IMR-90 (cell line): Measurements from ENCODE around the gene ARL6. TPM values are rescaled to one million over a fixed set of nuclear protein-coding genes. Genes with fewer than 3 reads are reported as not detected.

ENCODE experiments used
- ATAC-seq: fragments of 200-7000 bp; cut with Tn5 transposase; 2 replicates; pipeline ENCODE4 v1.9.1; 2020; ENCODE audit warnings: low read depth, mild to moderate bottlenecking, moderate library complexity
- BruUV-seq: library from RNA; stranded (reverse); fragments of 400-500 nt; replicated peaks from 2 replicates; lab custom pipeline; 2021; lab: Mats Ljungman, UMichigan
- CTCF ChIA-PET: fragments of 300-600 bp; formaldehyde crosslinking; extraction: SDS; loops from one replicate; lab custom pipeline; 2021; ENCODE audit warnings: antibody characterized with exemption; lab: Yijun Ruan, JAX
- POLR2A ChIA-PET: fragments of 300-600 bp; sonication (Branson Sonifier 250); formaldehyde crosslinking; loops from one replicate; lab custom pipeline; 2022; ENCODE audit warnings: antibody characterized with exemption; ENCODE audit not compliant: unreplicated experiment; lab: Charles Lee
- DNase-seq: peaks from one replicate; pipeline ENCODE4 v3.0.0; 2013
- H2AFZ ChIP-seq: replicated peaks from 2 replicates; pipeline ENCODE3; 2013; ENCODE audit warnings: low read length, mild to moderate bottlenecking; ENCODE audit not compliant: poor library complexity
- H2AK5ac ChIP-seq: 2 replicates; pipeline ENCODE4 v1.6.1; 2013; ENCODE audit warnings: low read depth, low read length, inconsistent platforms
- H2AK9ac ChIP-seq: replicated peaks from 2 replicates; pipeline ENCODE3; 2013; ENCODE audit warnings: mild to moderate bottlenecking, low read depth, low read length, moderate library complexity; ENCODE audit not compliant: poor library complexity
- H2BK120ac ChIP-seq: 2 replicates; pipeline ENCODE4 v1.6.1; 2013; ENCODE audit warnings: low read depth, low read length, inconsistent platforms
- H2BK15ac ChIP-seq: 3 replicates; pipeline ENCODE4 v1.6.1; 2013; ENCODE audit warnings: low read depth, low read length, inconsistent platforms
- H2BK20ac ChIP-seq: 2 replicates; pipeline ENCODE4 v1.6.1; 2013; ENCODE audit warnings: low read depth, mild to moderate bottlenecking, inconsistent platforms, low read length, moderate library complexity
- H2BK5ac ChIP-seq: 2 replicates; pipeline ENCODE4 v1.6.1; 2013; ENCODE audit warnings: mild to moderate bottlenecking, low read depth, low read length, inconsistent platforms; ENCODE audit not compliant: poor library complexity, severe bottlenecking
- H3K14ac ChIP-seq: replicated peaks from 2 replicates; pipeline ENCODE4 v1.6.1; 2013; ENCODE audit warnings: low read depth, low read length, inconsistent platforms
- H3K18ac ChIP-seq: 2 replicates; pipeline ENCODE4 v1.6.1; 2013; ENCODE audit warnings: low read depth, low read length, control low read depth
- H3K23ac ChIP-seq: 2 replicates; pipeline ENCODE4 v1.6.1; 2013; ENCODE audit warnings: low read depth, low read length, inconsistent platforms
- H3K27ac ChIP-seq: 2 replicates; pipeline ENCODE4 v1.5.1; 2013; ENCODE audit warnings: mild to moderate bottlenecking, control low read depth, low read length; ENCODE audit not compliant: insufficient read depth
- H3K27me3 ChIP-seq: 2 replicates; pipeline ENCODE4 v1.6.1; 2013; ENCODE audit warnings: low read length; ENCODE audit not compliant: control insufficient read depth, insufficient read depth
- H3K36me3 ChIP-seq: 2 replicates; pipeline ENCODE4 v1.6.1; 2013; ENCODE audit warnings: low read length, mixed read lengths; ENCODE audit not compliant: control insufficient read depth, insufficient read depth
- H3K4ac ChIP-seq: 2 replicates; pipeline ENCODE4 v1.6.1; 2013; ENCODE audit warnings: low read depth, low read length, inconsistent platforms
- H3K4me1 ChIP-seq: 2 replicates; pipeline ENCODE4 v1.6.1; 2013; ENCODE audit warnings: low read length, mixed read lengths; ENCODE audit not compliant: control insufficient read depth, insufficient read depth
- H3K4me2 ChIP-seq: 2 replicates; pipeline ENCODE4 v1.6.1; 2013; ENCODE audit warnings: low read depth, mild to moderate bottlenecking, control low read depth, low read length, moderate library complexity
- H3K4me3 ChIP-seq: 2 replicates; pipeline ENCODE4 v1.5.1; 2013; ENCODE audit warnings: low read depth, mild to moderate bottlenecking, control low read depth, low read length, moderate library complexity; ENCODE audit not compliant: insufficient read depth
- H3K56ac ChIP-seq: 2 replicates; pipeline ENCODE4 v1.6.1; 2013; ENCODE audit warnings: low read length, inconsistent platforms; ENCODE audit not compliant: insufficient read depth; ENCODE audit errors: extremely low read depth
- H3K79me1 ChIP-seq, 2 experiments: 2 replicates each; pipeline ENCODE4 v1.6.1; 2013; ENCODE audit warnings: low read length in 2 of 2, inconsistent platforms in 1 of 2, low read depth in 1 of 2
- H3K9ac ChIP-seq: 2 replicates; pipeline ENCODE4 v1.6.1; 2013; ENCODE audit warnings: low read depth, low read length, control low read depth
- H3K9me1 ChIP-seq: 2 replicates; pipeline ENCODE4 v1.6.1; 2013; ENCODE audit warnings: low read length, inconsistent platforms; ENCODE audit not compliant: insufficient read depth
- H3K9me3 ChIP-seq: 2 replicates; pipeline ENCODE4 v1.6.1; 2013; ENCODE audit warnings: low read length; ENCODE audit not compliant: control insufficient read depth, insufficient read depth
- H4K20me1 ChIP-seq: 2 replicates; pipeline ENCODE4 v1.6.1; 2013; ENCODE audit warnings: low read length, inconsistent platforms; ENCODE audit not compliant: insufficient read depth
- H4K5ac ChIP-seq: 2 replicates; pipeline ENCODE4 v1.6.1; 2013; ENCODE audit warnings: mild to moderate bottlenecking, low read depth, low read length, control low read depth
- H4K8ac ChIP-seq, 2 experiments: 2 replicates each; pipeline ENCODE4 v1.6.1; 2013; ENCODE audit warnings: low read depth in 2 of 2, low read length in 2 of 2, control low read depth in 1 of 2, inconsistent platforms in 1 of 2
- H4K91ac ChIP-seq: 2 replicates; pipeline ENCODE4 v1.6.1; 2013; ENCODE audit warnings: low read depth, low read length, inconsistent platforms; ENCODE audit not compliant: insufficient read depth
- BHLHE40 ChIP-seq: fragments of 150-350 bp; IDR thresholded peaks from 2 replicates; pipeline ENCODE4 v1.6.1; 2016; ENCODE audit warnings: mild to moderate bottlenecking, low read depth, low read length
- CEBPB ChIP-seq: IDR thresholded peaks from 2 replicates; pipeline ENCODE4 v1.6.1; 2012; ENCODE audit warnings: low read depth, low read length, improper control_type of control experiment
- CHD1 ChIP-seq: IDR thresholded peaks from 2 replicates; pipeline ENCODE4 v1.6.1; 2012; ENCODE audit warnings: low read depth, low read length, improper control_type of control experiment
- FOS ChIP-seq: fragments of 150-350 bp; IDR thresholded peaks from 2 replicates; pipeline ENCODE4 v1.6.1; 2016; ENCODE audit warnings: low read depth, low read length
- MAFK ChIP-seq: IDR thresholded peaks from 2 replicates; pipeline ENCODE4 v1.6.1; 2012; ENCODE audit warnings: low read depth, low read length, improper control_type of control experiment
- NFE2L2 ChIP-seq: fragments of 150-350 bp; IDR thresholded peaks from 2 replicates; pipeline ENCODE4 v1.6.1; 2016; ENCODE audit warnings: low read depth, mild to moderate bottlenecking, low read length
- POLR2A ChIP-seq: IDR thresholded peaks from 2 replicates; pipeline ENCODE4 v1.6.1; 2012; ENCODE audit warnings: mild to moderate bottlenecking, low read depth, low read length
- RAD21 ChIP-seq: IDR thresholded peaks from 2 replicates; pipeline ENCODE4 v1.6.1; 2012; ENCODE audit warnings: low read length, improper control_type of control experiment
- RCOR1 ChIP-seq: IDR thresholded peaks from 2 replicates; pipeline ENCODE4 v1.6.1; 2012; ENCODE audit warnings: mild to moderate bottlenecking, low read length, improper control_type of control experiment; ENCODE audit not compliant: insufficient replicate concordance
- SMC3 ChIP-seq: fragments of 150-350 bp; IDR thresholded peaks from 2 replicates; pipeline ENCODE4 v1.6.1; 2016; ENCODE audit warnings: low read depth, mild to moderate bottlenecking, antibody characterized with exemption, low read length, moderate library complexity
- WGBS, 2 experiments: methylation state at CpG; one replicate each; pipeline versions ENCODE4 v1.1.5 to v1.1.7; 2013; ENCODE audit warnings: missing lambda C conversion rate in 2 of 2; ENCODE audit not compliant: insufficient read length in 1 of 2; ENCODE audit errors: extremely low coverage in 2 of 2; 5-methylcytosine and 5-hydroxymethylcytosine counted together
- dilution Hi-C: fragments of 300-500 bp; cut with HindIII; formaldehyde crosslinking; loops from one replicate; pipeline ENCODE4 v1.14.3; 2018; ENCODE audit warnings: low sequenced_read_pairs; ENCODE audit not compliant: unreplicated experiment
- in situ Hi-C: fragments of 300-500 bp; cut with MboI; formaldehyde crosslinking; loops from 3 replicates; pipeline ENCODE4 v1.14.3; 2019; ENCODE audit warnings: low sequenced_read_pairs, inconsistent platforms, mixed read lengths
- intact Hi-C: fragments of 100-400 bp; cut with micrococcal nuclease; formaldehyde crosslinking; loops from 2 replicates; pipeline ENCODE4 v1.10.0; 2022
- polyA plus RNA-seq, 3 experiments: library from polyadenylated mRNA; depleted of rRNA; stranded (reverse); fragments of >200 nt; gene quantifications; 2 replicates each; pipeline ENCODE4 v1.2.3, GENCODE V29; 2012; ENCODE audit warnings: low replicate concordance in 1 of 3
- total RNA-seq: library from RNA; depleted of rRNA; stranded (reverse); fragments of >200 nt; gene quantifications from 2 replicates; pipeline ENCODE4 v1.2.3, GENCODE V29; 2012
- TF ChIP-seq, protein P1 (sequence below): fragments of 150-350 bp; IDR thresholded peaks from 2 replicates; pipeline ENCODE4 v1.6.1; 2017; ENCODE audit warnings: mild to moderate bottlenecking, antibody characterized with exemption, low read length, low read depth
- TF ChIP-seq, protein P2 (sequence below): fragments of 150-350 bp; IDR thresholded peaks from 2 replicates; pipeline ENCODE4 v1.6.1; 2016; ENCODE audit warnings: low read depth, mild to moderate bottlenecking, low read length, moderate library complexity, borderline replicate concordance

Gene ARL6
- total and polyA plus RNA-seq, 2 of the 4 experiments (the other 2 are of a cell fraction): 3.1 to 3.4 TPM

DNA sequence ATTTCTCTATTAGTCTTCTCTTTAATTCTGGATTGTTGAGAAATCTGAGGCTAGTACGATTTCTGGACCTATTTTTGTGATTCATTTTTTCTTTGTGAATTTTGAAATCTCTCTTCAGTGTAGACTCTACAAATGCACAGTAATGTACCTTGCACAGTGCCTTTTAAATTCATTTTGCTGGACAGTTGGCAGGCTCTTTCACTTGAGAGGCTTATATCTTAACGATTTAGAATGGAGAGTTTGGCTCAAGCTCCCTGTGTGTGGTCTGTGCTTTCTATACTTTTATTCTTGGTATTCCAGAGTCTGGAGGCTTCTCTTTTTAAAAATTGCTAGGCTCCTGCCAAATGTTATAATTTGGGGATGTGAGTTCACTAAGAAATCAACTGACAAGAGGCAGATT lies 66.1 kb downstream of the ARL6 start:
- no peak overlapping the region for H3K14ac ChIP-seq
- no peak overlapping the region for H3K18ac ChIP-seq
- no peak overlapping the region for H2BK15ac ChIP-seq
- H3K9ac ChIP-seq: no peak overlapping the region
- POLR2A ChIA-PET: no interaction called here
- H3K79me1 ChIP-seq: peaks cover 1 to 28% of the 10 kb centered on the region in 2 experiments; a peak in 3 of 4 replicates
- no peak overlapping the region for H3K27ac ChIP-seq
- ATAC-seq (no peak), DNase-seq (no peak)
- H3K23ac ChIP-seq: no peak overlapping the region
- H3K4me1 ChIP-seq: 0 out of 2 replicates have a peak, but pooled peaks cover 2% of the 10 kb centered on the region
- CTCF ChIA-PET: no interaction called here
- no peaks in the 10 kb centered on the region for H3K27me3 ChIP-seq
- no peak overlapping the region for H3K4me3 ChIP-seq
- no peak overlapping the region for H2BK20ac ChIP-seq
- dilution Hi-C loops (no loop called here), intact Hi-C loops (no loop called here), in situ Hi-C loops (no loop called here)
- H3K56ac ChIP-seq: no peak overlapping the region
- no CpG with 5 or more reads among the region's 2 CpGs for WGBS, 2 experiments
- H3K36me3 ChIP-seq: no peaks in the 10 kb centered on the region
- H3K4me2 ChIP-seq: no peak overlapping the region
- H2AK9ac ChIP-seq: no peak overlapping the region
- H3K9me3 ChIP-seq: no peaks in the 10 kb centered on the region
- BruUV-seq: no TSS peak
- H4K5ac ChIP-seq: no peak overlapping the region
- H2AK5ac ChIP-seq: no peak overlapping the region
- no peak overlapping the region for H4K91ac ChIP-seq
- no peaks in the 10 kb centered on the region for H4K20me1 ChIP-seq
- 0 out of 2 replicates have a peak, but pooled peaks cover 3% of the 10 kb centered on the region for H3K9me1 ChIP-seq
- H4K8ac ChIP-seq: no peak overlapping the region
- TF ChIP-seq, protein P1, sequence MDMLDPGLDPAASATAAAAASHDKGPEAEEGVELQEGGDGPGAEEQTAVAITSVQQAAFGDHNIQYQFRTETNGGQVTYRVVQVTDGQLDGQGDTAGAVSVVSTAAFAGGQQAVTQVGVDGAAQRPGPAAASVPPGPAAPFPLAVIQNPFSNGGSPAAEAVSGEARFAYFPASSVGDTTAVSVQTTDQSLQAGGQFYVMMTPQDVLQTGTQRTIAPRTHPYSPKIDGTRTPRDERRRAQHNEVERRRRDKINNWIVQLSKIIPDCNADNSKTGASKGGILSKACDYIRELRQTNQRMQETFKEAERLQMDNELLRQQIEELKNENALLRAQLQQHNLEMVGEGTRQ: no peak
- TF ChIP-seq FOS: no peak
- no peak for TF ChIP-seq BHLHE40
- TF ChIP-seq RAD21: no peak
- no peak for TF ChIP-seq MAFK
- TF ChIP-seq NFE2L2: no peak
- TF ChIP-seq, protein P2, sequence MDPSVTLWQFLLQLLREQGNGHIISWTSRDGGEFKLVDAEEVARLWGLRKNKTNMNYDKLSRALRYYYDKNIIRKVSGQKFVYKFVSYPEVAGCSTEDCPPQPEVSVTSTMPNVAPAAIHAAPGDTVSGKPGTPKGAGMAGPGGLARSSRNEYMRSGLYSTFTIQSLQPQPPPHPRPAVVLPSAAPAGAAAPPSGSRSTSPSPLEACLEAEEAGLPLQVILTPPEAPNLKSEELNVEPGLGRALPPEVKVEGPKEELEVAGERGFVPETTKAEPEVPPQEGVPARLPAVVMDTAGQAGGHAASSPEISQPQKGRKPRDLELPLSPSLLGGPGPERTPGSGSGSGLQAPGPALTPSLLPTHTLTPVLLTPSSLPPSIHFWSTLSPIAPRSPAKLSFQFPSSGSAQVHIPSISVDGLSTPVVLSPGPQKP: no peak
- TF ChIP-seq RCOR1: no peak
- TF ChIP-seq POLR2A: no peak
- no peak for TF ChIP-seq CEBPB
- no peak for TF ChIP-seq SMC3
- TF ChIP-seq CHD1: no peak
- no peak overlapping the region for H2AFZ ChIP-seq
- H3K4ac ChIP-seq: no peak overlapping the region
- H2BK5ac ChIP-seq: no peak overlapping the region
- no peak overlapping the region for H2BK120ac ChIP-seq
